ENCODE results near the gene CIDEB.

Gene CIDEB

DNA sequence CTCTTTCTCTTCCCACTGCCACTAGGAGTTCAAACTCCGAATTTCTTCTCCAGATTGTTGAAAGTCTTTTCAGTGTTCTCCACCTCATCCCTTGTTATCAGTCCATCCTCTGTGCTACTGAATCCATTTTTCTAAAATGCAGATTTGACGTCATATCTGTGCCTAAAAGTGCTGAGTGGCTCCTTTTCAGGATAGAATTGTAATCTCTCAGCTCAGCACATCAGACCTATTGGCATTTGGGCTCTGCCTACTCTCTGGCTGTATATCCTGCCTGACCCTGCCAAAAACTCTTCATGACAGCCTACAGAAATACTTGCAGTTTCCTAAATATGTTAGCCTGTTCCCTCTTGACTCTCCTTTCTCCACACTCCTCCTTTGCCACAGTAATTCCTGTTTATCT lies 35.3 kb downstream of the CIDEB start:
- FAIRE-seq (no peak), DNase-seq (ENCODE audit: insufficient read length, low spot score) (no peak)
- TF ChIP-seq TAF1 (IDR thresholded peaks at IDR 0.05; ENCODE audit: low read depth, low read length) (no peak), POLR2AphosphoS5 (IDR thresholded peaks at IDR 0.05; ENCODE audit: low read depth, low read length) (no peak), PAX5 (IDR thresholded peaks at IDR 0.05; ENCODE audit: insufficient read depth, low read length, severe bottlenecking) (no peak), SPI1 (IDR thresholded peaks at IDR 0.05; ENCODE audit: low read depth, low read length) (no peak), POLR2A (IDR thresholded peaks at IDR 0.05; ENCODE audit: low read depth, low read length) (no peak), POU2F2 (IDR thresholded peaks at IDR 0.05; ENCODE audit: low read depth, low read length) (no peak)

DNA sequence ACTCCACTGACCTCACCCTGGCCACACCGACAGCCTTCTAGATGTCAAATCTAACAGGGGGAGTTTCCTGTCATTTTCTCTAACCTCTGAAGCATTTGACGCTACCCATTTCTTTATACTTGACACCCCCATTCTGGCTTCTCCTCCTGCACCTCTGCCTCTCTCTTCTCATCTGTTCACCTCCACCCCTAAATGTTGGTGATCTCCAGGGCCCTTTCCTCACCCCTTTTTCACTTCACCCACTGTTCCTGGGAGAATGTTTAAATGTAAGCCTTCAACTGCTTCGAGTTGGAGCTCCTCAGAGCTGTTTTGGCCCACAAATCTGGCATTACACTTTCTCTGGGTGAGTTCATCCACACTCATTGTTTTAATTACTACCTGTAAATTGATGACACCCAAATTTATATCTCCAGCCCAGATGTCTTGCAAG lies 35.9 kb downstream of the CIDEB start:
- DNase-seq (ENCODE audit: insufficient read length, low spot score) (no peak), FAIRE-seq (no peak)
- no peak for TF ChIP-seq PAX5 (IDR thresholded peaks at IDR 0.05; ENCODE audit: insufficient read depth, low read length, severe bottlenecking)
- no peak for TF ChIP-seq SPI1 (IDR thresholded peaks at IDR 0.05; ENCODE audit: low read depth, low read length)
- TF ChIP-seq TAF1 (IDR thresholded peaks at IDR 0.05; ENCODE audit: low read depth, low read length) = no peak
- no peak for TF ChIP-seq POLR2AphosphoS5 (IDR thresholded peaks at IDR 0.05; ENCODE audit: low read depth, low read length)
- TF ChIP-seq POLR2A (IDR thresholded peaks at IDR 0.05; ENCODE audit: low read depth, low read length) = no peak
- no peak for TF ChIP-seq POU2F2 (IDR thresholded peaks at IDR 0.05; ENCODE audit: low read depth, low read length)

DNA sequence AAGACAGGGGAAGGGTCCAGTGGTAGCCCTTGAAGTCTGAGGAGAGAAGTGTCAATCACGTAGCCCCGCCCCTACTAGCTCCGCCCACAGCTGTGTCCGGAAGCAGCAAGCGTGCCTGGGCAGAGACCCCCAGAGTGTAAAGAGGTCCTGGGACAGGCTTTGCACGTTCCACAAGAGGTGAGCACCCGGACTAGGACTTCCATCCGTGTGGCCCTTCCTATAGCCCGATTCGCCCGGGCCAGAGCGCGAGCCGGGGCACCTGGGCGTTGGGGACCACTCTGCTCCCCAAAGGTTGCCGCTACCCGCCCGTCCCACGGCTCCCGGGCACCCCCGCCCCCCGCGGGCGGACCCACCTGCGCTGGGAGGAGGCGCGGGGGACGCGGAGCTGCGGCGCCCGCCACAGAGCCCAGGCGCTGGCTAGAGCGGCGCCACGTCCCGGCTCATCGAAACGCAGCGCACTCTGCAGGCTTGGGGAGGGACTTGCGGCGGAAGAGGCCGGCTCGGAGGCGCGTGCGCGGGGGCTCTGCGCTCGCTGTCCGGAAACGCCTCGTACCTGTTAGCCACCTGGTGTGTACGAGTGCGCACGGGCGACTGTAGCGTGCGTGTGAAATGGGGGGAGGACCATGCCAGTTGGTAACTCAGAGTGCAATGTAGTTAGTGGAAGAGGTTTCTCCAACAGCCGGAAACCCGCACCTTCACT lies 36.5 kb downstream of the CIDEB start, which contains the start of gene RABGGTA:
Gene RABGGTA, minus strand, starts transcription at position 464 of the 700 bp plus-strand sequence. CDS start 482 bp downstream, outside the sequence.
- TF ChIP-seq POLR2A (IDR thresholded peaks at IDR 0.05; ENCODE audit: low read depth, low read length) = peak; percentile 79; the same call in 1 of the 2 replicates
- TF ChIP-seq PAX5 (IDR thresholded peaks at IDR 0.05; ENCODE audit: insufficient read depth, low read length, severe bottlenecking) = peak; percentile 33
- TF ChIP-seq TAF1 (IDR thresholded peaks at IDR 0.05; ENCODE audit: low read depth, low read length) = no peak; the same call in 1 of the 2 replicates
- no peak for TF ChIP-seq SPI1 (IDR thresholded peaks at IDR 0.05; ENCODE audit: low read depth, low read length)
- no peak for TF ChIP-seq POLR2AphosphoS5 (IDR thresholded peaks at IDR 0.05; ENCODE audit: low read depth, low read length)
- 0 out of 2 replicates have a peak, but pooled peaks have one; percentile 22 for TF ChIP-seq POU2F2 (IDR thresholded peaks at IDR 0.05; ENCODE audit: low read depth, low read length)
- FAIRE-seq = peak; percentile 95

DNA sequence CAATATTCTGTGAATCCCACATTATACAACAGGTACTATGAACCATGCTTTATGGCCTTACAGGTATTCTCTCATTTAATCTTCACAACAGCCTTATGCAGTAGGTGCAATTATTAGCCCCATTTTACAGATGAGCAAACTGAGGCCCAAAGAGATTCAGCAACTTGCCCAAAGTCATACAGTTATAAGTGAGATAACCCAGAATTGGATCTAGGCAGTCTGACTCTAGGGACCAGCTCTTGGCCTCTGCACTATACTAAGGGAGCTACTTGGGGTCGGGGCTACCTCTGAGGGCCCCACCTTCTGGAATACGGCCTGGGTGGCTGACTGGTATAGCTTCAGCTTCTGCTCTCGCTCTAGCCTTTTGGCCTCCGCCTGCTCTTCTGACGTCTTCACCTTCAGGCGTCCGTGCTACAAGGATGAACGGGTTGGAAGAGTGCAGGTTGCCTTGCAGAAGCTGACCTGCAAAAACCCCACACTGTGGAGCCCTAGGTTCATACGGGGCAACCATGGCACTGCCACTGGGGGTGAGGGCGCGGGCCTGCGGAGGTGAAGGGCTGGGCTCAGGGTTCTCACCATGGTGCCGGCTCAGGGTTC lies 37.1 kb downstream of the CIDEB start:
- TF ChIP-seq PAX5 (IDR thresholded peaks at IDR 0.05; ENCODE audit: insufficient read depth, low read length, severe bottlenecking) (no peak), POU2F2 (IDR thresholded peaks at IDR 0.05; ENCODE audit: low read depth, low read length) (no peak), SPI1 (IDR thresholded peaks at IDR 0.05; ENCODE audit: low read depth, low read length) (no peak)
- FAIRE-seq (no peak), DNase-seq (ENCODE audit: insufficient read length, low spot score) (no peak)

More for the DNA sequence above, 36.5 kb downstream of the CIDEB start, which contains the start of gene RABGGTA:
- peak; percentile 97 for DNase-seq (ENCODE audit: insufficient read length, low spot score)

DNA sequence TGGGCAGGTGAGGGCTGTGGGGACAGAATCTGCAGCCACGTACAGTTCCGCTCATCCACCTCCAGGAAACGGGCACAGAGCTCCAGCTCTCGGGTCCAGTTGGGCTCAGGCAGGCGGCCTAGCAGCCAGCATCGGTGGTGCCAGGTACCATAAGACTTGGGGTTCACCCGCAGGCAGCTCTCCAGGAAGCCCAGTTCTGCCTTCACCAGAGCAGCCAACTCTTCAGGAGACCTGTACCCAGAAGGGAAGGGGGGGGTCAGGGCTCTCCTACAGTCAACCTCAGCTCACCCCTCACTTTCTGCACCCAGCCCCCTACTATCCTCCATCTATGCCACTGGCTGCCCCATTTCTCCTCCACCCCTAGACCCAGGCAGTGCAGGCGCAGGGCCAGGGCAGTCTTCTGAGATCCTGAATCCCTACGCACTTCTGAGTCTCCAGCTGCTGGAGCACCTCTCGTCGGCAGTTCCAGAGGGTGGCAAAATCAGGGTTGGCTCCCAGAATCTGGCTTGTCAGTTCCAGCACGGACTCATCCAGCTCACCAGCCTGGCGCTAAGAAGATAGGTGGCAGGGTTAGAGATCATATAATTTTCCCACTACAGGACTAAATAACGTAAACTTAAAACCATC lies 37.8 kb downstream of the CIDEB start:
- FAIRE-seq (no peak), DNase-seq (ENCODE audit: insufficient read length, low spot score) (no peak)
- TF ChIP-seq SPI1 (IDR thresholded peaks at IDR 0.05; ENCODE audit: low read depth, low read length) = no peak
- TF ChIP-seq POLR2AphosphoS5 (IDR thresholded peaks at IDR 0.05; ENCODE audit: low read depth, low read length) = no peak
- no peak for TF ChIP-seq TAF1 (IDR thresholded peaks at IDR 0.05; ENCODE audit: low read depth, low read length)
- TF ChIP-seq POLR2A (IDR thresholded peaks at IDR 0.05; ENCODE audit: low read depth, low read length) = no peak
- no peak for TF ChIP-seq PAX5 (IDR thresholded peaks at IDR 0.05; ENCODE audit: insufficient read depth, low read length, severe bottlenecking)
- TF ChIP-seq POU2F2 (IDR thresholded peaks at IDR 0.05; ENCODE audit: low read depth, low read length) = no peak

DNA sequence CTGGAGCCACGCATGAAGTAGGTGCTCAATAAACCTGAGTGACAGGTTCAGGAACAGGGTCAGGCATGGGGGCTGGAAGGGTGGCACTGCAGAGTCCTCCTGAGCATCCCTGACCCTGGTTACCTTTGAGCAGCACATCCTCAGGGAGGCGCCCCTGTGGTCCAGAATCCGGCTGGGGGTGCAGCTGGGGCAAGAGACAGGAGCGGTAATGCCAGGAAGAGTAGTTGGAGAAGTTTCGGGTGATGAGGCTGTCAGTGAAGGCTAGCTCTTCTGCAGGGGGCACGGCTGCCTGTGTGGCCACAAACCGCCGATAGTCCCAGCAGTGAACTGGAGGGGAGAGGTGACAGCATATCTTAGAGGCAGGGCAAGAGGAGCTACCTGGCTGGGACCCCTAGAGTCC lies 38.4 kb downstream of the CIDEB start:
- DNase-seq (ENCODE audit: insufficient read length, low spot score) (no peak), FAIRE-seq (no peak)
- no peak for TF ChIP-seq TAF1 (IDR thresholded peaks at IDR 0.05; ENCODE audit: low read depth, low read length)

DNA sequence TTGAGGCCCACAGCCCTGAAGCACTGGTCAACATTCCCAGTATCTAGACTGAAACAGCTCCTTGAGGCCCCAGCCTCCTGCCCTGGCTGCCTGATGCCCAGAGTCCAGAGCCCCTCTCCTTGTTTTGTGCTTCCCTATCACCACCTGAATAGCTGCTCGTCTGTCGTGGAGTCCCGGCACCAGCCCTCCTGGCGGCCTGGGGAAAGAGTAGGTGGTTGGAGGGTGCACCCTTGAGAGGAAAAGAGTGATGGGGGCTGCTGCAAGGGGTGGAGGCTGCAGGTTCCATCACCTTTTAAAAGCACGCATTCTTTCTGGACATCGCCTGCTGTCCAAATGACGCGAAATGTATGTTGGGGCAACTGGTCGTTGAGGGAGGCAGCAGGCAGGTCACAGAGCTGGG lies 39.6 kb downstream of the CIDEB start:
- TF ChIP-seq POLR2AphosphoS5 (IDR thresholded peaks at IDR 0.05; ENCODE audit: low read depth, low read length) (no peak), PAX5 (IDR thresholded peaks at IDR 0.05; ENCODE audit: insufficient read depth, low read length, severe bottlenecking) (no peak), POLR2A (IDR thresholded peaks at IDR 0.05; ENCODE audit: low read depth, low read length) (no peak), TAF1 (IDR thresholded peaks at IDR 0.05; ENCODE audit: low read depth, low read length) (no peak), SPI1 (IDR thresholded peaks at IDR 0.05; ENCODE audit: low read depth, low read length) (no peak), POU2F2 (IDR thresholded peaks at IDR 0.05; ENCODE audit: low read depth, low read length) (no peak)
- no peak for DNase-seq (ENCODE audit: insufficient read length, low spot score)
- no peak for FAIRE-seq

DNA sequence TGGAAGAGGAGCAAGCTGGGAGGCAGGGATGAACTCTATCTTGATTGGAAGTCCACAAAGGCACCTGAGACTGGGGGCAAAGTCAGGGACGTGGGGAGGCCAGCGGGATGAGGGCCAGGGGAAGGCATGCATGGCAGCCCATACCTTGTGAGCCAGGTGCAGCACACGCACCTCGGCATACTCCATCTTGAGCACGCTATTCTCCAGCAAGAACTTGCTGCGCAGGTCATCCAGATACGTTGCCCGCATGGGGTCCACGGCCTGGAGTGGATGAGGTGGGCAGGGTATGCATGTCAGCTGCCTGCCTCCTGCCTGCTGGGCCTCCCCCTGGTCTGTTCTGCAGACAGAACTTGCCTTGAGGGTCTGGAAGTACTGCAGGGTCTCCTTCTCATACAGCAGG lies 40.3 kb downstream of the CIDEB start:
- TF ChIP-seq POLR2A (IDR thresholded peaks at IDR 0.05; ENCODE audit: low read depth, low read length) = no peak
- TF ChIP-seq POU2F2 (IDR thresholded peaks at IDR 0.05; ENCODE audit: low read depth, low read length) = no peak
- TF ChIP-seq POLR2AphosphoS5 (IDR thresholded peaks at IDR 0.05; ENCODE audit: low read depth, low read length) = no peak
- no peak for TF ChIP-seq SPI1 (IDR thresholded peaks at IDR 0.05; ENCODE audit: low read depth, low read length)
- no peak for TF ChIP-seq TAF1 (IDR thresholded peaks at IDR 0.05; ENCODE audit: low read depth, low read length)
- TF ChIP-seq PAX5 (IDR thresholded peaks at IDR 0.05; ENCODE audit: insufficient read depth, low read length, severe bottlenecking) = no peak
- FAIRE-seq = no peak
- DNase-seq (ENCODE audit: insufficient read length, low spot score) = no peak

DNA sequence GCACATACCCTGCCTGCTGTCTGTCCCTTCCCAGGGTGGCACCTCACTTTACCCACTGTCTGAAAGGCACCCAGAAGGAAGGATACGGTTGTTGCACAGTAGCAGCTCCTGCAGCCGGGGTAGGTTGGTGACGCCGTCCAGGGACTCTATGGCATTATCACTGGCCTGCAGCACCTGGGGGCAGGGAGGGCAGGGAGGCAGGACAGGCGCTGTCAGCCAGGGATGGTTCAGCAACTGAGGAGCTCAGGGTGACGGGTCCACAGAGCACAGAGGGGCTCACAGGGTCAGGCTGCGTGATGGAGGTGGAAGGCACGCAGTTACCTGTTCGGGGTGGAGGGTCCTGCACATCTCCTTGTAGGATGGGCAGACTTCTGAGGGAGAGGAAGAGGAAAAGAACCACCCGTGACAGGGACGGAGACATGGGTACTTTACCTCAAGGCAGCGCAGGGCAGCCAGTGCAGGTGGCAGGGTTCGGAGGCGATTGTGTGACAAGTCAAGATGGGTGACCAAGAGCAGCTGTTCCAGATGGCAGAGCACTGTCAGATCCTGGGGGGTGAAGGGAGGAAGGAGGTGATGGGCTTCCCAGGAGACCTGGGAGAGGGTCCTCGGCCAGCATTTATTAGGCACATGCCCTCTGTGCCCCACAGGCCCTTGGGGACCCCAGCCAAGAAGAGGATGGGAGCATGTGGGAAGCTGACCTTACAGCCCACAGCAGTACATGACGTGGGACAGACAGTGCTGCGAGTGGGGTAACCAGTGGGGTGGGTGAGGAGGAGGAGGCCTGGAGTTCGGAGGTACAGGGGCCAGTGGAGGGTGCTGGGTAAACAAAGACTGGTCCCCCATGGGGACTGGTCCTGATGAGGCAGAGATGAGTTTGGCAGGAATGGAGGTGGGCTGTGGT lies 41.2 kb downstream of the CIDEB start:
- no peak for FAIRE-seq
- DNase-seq (ENCODE audit: insufficient read length, low spot score) = no peak
- no peak for TF ChIP-seq POLR2AphosphoS5 (IDR thresholded peaks at IDR 0.05; ENCODE audit: low read depth, low read length)
- TF ChIP-seq TAF1 (IDR thresholded peaks at IDR 0.05; ENCODE audit: low read depth, low read length) = no peak
- no peak for TF ChIP-seq POLR2A (IDR thresholded peaks at IDR 0.05; ENCODE audit: low read depth, low read length)
- TF ChIP-seq PAX5 (IDR thresholded peaks at IDR 0.05; ENCODE audit: insufficient read depth, low read length, severe bottlenecking) = no peak
- TF ChIP-seq SPI1 (IDR thresholded peaks at IDR 0.05; ENCODE audit: low read depth, low read length) = no peak
- no peak for TF ChIP-seq POU2F2 (IDR thresholded peaks at IDR 0.05; ENCODE audit: low read depth, low read length)
